Measurements from ENCODE around the gene CAD.
"Not testable (repeated sequence)": the region's sequence is repeated elsewhere in the genome, so short reads cannot be mapped to it uniquely, and the experiment has no call there.

CAD gene

GRCh38 chr2:27217173-27218121 lies at the start of gene CAD:
Gene CAD (plus strand): TSS chr2:27217369. CDS start chr2:27217552, 183 bp downstream.
- ATAC-seq: peak; percentile 85 to 88

GRCh38 chr2:27170581-27171337 lies 46.4 kb upstream of the CAD start:
- ATAC-seq: no peak

GRCh38 chr2:27171351-27171848 lies 45.8 kb upstream of the CAD start:
- ATAC-seq: no peak

- ATAC-seq: no peak
Observed at GRCh38 chr2:27174638-27175037, 42.5 kb upstream of the CAD start.

- ATAC-seq: no peak
Observed at GRCh38 chr2:27175330-27175729, 41.8 kb upstream of the CAD start.

- not testable (repeated sequence) for ATAC-seq
Observed at GRCh38 chr2:27175781-27176180, 41.4 kb upstream of the CAD start.

GRCh38 chr2:27177441-27178351 lies 39.5 kb upstream of the CAD start:
- ATAC-seq: no peak

- ATAC-seq: no peak
Observed at GRCh38 chr2:27178469-27178868, 38.7 kb upstream of the CAD start.

GRCh38 chr2:27179344-27180000 lies 37.7 kb upstream of the CAD start:
- ATAC-seq: no peak

GRCh38 chr2:27182346-27182745 lies 34.8 kb upstream of the CAD start:
- no peak for ATAC-seq

GRCh38 chr2:27184115-27184514 lies 33.1 kb upstream of the CAD start:
- no peak for ATAC-seq

GRCh38 chr2:27185331-27186026 lies 31.7 kb upstream of the CAD start:
- ATAC-seq: no peak

- no peak for ATAC-seq
Observed at GRCh38 chr2:27186613-27187345, 30.4 kb upstream of the CAD start.

- ATAC-seq: no peak
Observed at GRCh38 chr2:27189989-27190388, 27.2 kb upstream of the CAD start.

- peak; percentile 56 to 74 for ATAC-seq
Observed at GRCh38 chr2:27191070-27191829, 25.9 kb upstream of the CAD start.

- ATAC-seq: no peak
Observed at GRCh38 chr2:27194538-27195354, 22.4 kb upstream of the CAD start.

- ATAC-seq: not testable (repeated sequence)
Observed at GRCh38 chr2:27195799-27196198, 21.4 kb upstream of the CAD start.

GRCh38 chr2:27198068-27198467 lies 19.1 kb upstream of the CAD start:
- ATAC-seq: not testable (repeated sequence)

- ATAC-seq: no peak
Observed at GRCh38 chr2:27198627-27199026, 18.5 kb upstream of the CAD start.

Data from activated CD4-positive, CD25-positive, alpha-beta regulatory T cell treated with anti-CD3 and anti-CD28 coated beads, Interleukin-2, amount 50 U/mL, for 24 hours (primary cell).